Colon (tissue), 2 donors: ENCODE results near the gene ABCA13.
"Not testable (repeated sequence)": the region's sequence is repeated elsewhere in the genome, so short reads cannot be mapped to it uniquely, and the experiment has no call there.

Experiments used
- FAIRE-seq: peaks from 2 replicates; lab custom pipeline; 2012; peaks lifted over from hg19 to GRCh38; lab: Jason Lieb, UNC
- donor health status: control.
- donor health status: control.

ABCA13 gene, protein sequence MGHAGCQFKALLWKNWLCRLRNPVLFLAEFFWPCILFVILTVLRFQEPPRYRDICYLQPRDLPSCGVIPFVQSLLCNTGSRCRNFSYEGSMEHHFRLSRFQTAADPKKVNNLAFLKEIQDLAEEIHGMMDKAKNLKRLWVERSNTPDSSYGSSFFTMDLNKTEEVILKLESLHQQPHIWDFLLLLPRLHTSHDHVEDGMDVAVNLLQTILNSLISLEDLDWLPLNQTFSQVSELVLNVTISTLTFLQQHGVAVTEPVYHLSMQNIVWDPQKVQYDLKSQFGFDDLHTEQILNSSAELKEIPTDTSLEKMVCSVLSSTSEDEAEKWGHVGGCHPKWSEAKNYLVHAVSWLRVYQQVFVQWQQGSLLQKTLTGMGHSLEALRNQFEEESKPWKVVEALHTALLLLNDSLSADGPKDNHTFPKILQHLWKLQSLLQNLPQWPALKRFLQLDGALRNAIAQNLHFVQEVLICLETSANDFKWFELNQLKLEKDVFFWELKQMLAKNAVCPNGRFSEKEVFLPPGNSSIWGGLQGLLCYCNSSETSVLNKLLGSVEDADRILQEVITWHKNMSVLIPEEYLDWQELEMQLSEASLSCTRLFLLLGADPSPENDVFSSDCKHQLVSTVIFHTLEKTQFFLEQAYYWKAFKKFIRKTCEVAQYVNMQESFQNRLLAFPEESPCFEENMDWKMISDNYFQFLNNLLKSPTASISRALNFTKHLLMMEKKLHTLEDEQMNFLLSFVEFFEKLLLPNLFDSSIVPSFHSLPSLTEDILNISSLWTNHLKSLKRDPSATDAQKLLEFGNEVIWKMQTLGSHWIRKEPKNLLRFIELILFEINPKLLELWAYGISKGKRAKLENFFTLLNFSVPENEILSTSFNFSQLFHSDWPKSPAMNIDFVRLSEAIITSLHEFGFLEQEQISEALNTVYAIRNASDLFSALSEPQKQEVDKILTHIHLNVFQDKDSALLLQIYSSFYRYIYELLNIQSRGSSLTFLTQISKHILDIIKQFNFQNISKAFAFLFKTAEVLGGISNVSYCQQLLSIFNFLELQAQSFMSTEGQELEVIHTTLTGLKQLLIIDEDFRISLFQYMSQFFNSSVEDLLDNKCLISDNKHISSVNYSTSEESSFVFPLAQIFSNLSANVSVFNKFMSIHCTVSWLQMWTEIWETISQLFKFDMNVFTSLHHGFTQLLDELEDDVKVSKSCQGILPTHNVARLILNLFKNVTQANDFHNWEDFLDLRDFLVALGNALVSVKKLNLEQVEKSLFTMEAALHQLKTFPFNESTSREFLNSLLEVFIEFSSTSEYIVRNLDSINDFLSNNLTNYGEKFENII (N-terminal part only)

GRCh38 chr7:48171202-48171601, at the start of gene ABCA13:
TSS of gene ABCA13 (plus strand) at chr7:48171458. CDS start at chr7:48171484, 26 bp downstream.
- no peak for FAIRE-seq

GRCh38 chr7:48126037-48126436, 45.2 kb upstream of the ABCA13 start:
- FAIRE-seq = no peak

GRCh38 chr7:48130658-48131108, 40.6 kb upstream of the ABCA13 start:
- no peak for FAIRE-seq

DNA sequence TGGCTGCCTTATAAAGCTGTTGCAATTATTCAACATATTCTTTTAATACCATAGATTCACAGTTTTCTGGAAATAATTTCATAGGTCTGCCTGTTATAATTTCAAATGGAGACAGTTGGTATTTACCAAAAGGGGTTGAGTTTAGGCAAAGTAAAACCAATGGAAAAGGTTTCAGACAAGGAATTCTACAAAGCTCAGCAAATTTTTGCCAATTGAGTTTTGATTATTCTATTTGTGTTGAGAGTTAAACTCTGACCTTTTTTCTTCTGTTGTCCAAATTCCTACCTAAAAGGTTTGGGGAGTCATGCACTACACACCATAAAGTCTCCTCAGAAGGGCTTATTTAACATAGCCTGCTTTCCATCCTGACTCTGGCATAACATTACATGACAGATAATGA, 38.5 kb upstream of the ABCA13 start:
- no peak for FAIRE-seq

DNA sequence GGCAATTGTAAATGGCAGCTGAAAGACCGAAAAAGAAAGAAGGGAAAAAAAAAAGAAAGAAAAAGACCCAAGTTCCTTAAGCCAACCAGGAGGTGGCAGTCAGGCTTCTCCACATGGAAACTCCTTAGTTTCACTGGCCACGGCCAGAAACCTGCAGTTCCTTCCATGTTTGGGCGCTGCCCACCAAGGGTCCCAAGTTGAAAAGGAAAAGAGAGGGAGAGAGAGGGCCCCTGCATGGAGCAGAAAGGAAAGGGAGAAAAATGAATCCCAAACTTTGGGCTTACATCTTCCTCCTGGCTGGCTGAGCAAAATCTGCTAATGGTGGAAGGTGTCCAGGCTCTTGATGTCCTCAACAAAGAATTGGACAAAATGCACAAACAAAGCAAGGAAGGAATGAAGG, 31.8 kb upstream of the ABCA13 start:
- FAIRE-seq = no peak

DNA sequence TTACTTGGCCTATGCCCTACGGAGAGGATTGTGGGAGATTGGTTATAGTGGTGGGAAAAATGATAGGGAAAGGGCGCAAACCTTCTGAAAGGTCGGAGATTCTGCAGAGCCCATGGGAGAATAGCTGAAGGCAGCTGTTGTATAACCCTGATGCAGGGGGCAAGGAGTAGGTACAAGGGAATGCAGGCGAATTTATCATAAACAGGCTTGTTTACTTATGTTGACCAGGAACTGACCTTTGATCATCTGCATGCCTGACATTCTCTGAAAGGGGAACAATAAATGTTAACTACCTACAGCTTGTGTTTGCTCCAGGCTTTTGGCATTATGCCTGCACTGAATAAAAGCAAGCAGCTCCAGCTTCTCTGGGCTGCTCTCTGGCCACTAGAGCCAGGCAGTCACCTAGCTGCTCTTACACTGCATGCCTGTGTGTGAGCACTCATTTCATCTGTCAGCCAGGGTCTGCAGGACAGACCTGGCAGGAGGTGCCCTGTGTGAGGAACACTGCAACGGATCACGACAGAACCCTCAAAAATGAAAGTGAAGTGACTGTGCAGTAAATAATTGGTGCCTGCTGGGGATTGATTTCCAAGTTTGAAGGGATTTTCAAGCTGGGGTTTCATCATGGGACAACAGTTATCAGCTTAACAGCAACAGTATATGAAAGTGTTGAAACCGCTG, 31.1 kb upstream of the ABCA13 start:
- FAIRE-seq = no peak

GRCh38 chr7:48141521-48141920, 29.7 kb upstream of the ABCA13 start:
- FAIRE-seq = no peak

DNA sequence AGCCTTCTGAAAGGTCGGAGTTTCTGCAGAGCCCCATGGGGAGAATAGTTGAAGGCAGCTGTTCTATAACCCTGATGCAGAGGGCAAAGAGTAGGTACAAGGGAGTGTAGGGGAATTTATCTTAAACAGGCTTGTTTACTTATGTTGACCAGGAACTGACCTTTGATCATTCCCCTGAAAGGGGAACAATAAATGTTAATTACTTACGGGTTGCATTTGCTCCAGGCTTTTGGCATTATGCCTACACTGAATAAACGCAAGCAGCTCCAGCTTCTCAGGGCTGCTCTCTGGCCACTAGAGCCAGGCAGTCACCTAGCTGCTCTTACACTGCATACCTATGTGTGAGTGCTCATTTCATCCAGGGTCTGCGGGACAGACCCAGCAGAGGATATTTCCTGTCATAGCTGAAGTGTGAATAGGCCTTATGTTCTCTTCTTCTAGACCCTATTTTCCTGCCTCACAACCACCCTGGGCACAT, 26.9 kb upstream of the ABCA13 start:
- FAIRE-seq = no peak

DNA sequence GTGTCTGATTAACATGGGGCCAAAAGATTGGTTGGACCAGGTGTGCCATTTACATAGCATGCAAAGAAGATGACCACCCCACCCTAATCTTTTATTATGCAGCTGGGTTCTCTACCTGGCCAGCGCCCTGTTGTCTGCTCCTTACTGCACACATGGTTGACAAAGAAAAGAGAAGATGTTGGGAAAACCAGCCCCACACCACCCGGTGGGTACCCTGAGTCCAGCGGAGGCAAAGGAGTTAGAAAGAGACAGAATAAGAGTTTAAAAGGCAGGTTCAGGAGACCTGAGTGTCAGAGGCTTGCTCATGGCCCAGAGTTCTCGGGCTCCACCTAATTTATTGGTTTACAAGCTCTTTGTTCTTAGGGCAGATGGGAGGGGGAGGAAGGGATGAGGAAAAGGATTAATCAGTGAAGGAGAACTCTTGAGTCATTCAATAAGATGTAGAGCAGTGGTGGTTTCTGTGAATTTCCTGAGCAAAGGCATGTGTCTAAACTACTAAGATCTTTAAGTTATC, 24.1 kb upstream of the ABCA13 start:
- no peak for FAIRE-seq

DNA sequence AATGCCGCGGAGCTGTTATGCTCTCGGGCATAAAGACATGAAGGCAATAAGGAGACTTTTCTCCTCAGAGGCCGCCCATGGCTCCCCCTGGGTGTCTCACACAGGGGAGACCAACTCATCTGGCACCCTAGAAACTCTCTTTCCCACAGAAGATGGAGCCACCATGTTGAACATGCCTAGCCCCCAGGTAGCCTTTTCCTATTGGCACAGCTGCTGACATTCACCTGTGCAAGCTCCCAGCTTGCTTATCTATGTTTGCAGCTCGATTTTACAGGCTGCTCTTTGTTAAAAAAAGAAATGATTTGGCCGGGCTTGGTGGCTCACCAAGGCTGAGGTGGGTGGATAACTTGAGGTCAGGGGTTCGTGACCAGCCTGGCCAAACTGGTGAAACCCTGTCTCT, 23.6 kb upstream of the ABCA13 start:
- not testable (repeated sequence) for FAIRE-seq

GRCh38 chr7:48148311-48148710, 22.9 kb upstream of the ABCA13 start:
- FAIRE-seq = no peak

DNA sequence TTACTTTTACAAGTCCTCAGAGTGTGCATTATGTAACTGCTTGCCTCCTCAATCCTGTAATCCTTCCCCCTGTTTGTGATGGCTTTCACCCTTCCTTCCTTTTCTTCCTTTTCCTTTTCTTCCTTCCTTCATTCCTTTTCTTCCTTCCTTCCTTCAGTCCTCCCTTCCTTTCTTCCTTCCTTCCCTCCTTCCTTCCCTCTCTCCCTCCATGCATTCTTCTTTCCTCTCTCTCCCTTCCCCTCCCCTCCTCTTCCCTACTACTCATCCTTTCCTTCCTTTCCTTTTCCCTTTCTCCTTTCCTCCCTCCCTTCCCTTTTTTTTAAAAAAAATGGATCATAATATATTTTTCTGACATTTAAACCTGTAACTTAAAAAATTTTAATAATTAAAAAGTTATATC, 22.2 kb upstream of the ABCA13 start:
- FAIRE-seq = no peak

GRCh38 chr7:48150086-48150485, 21.2 kb upstream of the ABCA13 start:
- FAIRE-seq = no peak

- no peak for FAIRE-seq
These were observed 16.4 kb upstream of the ABCA13 start for GRCh38 chr7:48154792-48155413.

- FAIRE-seq = no peak
These were observed 12.9 kb upstream of the ABCA13 start for GRCh38 chr7:48158404-48158803.

- no peak for FAIRE-seq
These were observed 9.7 kb upstream of the ABCA13 start for GRCh38 chr7:48161407-48162125.

DNA sequence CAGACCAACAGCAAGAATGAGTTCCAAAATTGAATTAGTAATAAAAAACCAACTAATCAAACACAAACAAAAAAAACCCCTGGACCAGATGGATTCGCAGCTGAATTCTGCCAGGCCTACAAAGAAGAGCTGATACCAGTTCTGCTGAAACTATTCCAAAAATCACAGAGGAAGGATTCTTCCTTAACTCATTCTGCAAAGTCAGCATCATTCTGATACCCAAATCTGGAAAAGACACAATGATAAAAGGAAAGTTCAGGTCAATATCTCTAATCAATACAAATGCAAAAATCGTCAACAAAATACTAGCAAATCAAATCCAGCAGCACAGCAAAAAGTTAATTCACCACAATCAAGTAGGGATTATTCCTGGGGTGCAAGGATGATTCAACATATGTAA, 6.1 kb upstream of the ABCA13 start:
- no peak for FAIRE-seq

DNA sequence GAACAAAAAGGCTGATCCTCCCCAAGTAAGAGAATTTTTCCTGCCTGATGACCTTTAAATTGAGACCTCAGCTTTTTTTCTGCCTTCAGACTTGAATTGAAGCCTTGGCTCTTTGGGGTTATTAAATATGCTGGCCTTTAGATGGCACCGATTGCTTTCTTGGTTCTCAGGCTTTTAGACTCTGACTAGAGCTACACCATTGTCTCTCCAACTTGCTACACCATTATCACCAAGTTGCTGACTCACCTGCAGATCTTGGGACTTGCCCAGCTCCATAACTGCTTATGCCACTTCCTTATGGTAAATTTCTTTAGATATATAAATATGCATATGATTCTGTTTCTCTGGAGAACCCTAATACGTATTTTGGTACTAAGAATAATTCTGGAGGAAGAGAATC, 3.1 kb upstream of the ABCA13 start:
- no peak for FAIRE-seq

DNA sequence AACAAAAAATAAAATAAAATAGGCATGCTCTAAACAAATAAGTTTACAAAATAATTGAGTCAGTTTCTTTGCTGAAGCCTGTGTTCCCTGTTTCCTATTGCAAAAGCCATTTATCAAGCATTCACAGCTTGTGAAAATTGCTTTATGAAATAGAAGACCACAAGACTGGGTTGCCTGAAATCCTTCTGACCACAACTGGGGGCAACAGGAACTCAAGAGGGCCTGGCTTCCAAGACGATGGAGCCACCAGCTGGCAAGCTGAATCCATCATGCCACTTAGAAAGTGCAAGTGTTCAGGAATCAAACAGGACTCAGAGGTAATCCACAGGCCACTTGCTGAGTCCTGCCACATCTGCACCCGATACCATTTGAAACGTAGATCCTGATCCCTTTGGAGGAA, 752 bp upstream of the ABCA13 start:
- FAIRE-seq = no peak

DNA sequence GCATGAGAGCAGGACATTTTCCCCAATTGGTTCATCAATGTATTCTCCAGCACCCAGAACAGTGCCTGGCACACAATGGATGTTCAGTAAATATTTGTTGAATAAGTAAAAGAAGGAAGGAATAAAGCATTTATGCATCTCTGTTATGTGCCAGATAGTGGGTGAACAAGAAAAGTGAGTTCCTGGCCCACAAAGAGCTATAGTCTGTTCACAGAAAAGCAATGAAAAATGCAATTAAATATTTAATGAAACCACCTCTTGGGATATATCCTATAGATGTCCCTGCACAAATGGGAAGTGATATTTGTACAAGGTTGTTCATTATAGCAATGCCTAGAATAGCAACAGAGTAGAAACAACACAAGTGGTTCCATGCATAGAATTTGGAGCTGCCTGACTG, 2.1 kb downstream of the ABCA13 start:
- FAIRE-seq = no peak
